ENCODE measurements around the gene CYBB.
A peak's percentile ranks its signal among the peaks of the same experiment; 100 is the strongest.
"Not testable (repeated sequence)": the region's sequence is repeated elsewhere in the genome, so short reads cannot be mapped to it uniquely, and the experiment has no call there.

The CYBB gene
- long read RNA-seq, donor 1, full-length matches to known transcripts = 1 of 1 reads
- long read RNA-seq, donor 1, partial matches to known transcripts = 0 of 1 reads
- long read RNA-seq, donor 1, other reads (novel, unspliced or antisense) = 0 of 1 reads
- long read RNA-seq, donor 2, full-length matches to known transcripts = 5 of 5 reads
- long read RNA-seq, donor 2, partial matches to known transcripts = 0 of 5 reads
- long read RNA-seq, donor 2, other reads (novel, unspliced or antisense) = 0 of 5 reads
- long read RNA-seq, donor 3, full-length matches to known transcripts = 1 of 1 reads
- long read RNA-seq, donor 3, partial matches to known transcripts = 0 of 1 reads
- long read RNA-seq, donor 3, other reads (novel, unspliced or antisense) = 0 of 1 reads
- long read RNA-seq, donor 4, full-length matches to known transcripts = 4 of 4 reads
- long read RNA-seq, donor 4, partial matches to known transcripts = 0 of 4 reads
- long read RNA-seq, donor 4, other reads (novel, unspliced or antisense) = 0 of 4 reads
- long read RNA-seq, donor 5, full-length matches to known transcripts = 1 of 1 reads
- long read RNA-seq, donor 5, partial matches to known transcripts = 0 of 1 reads
- long read RNA-seq, donor 5, other reads (novel, unspliced or antisense) = 0 of 1 reads
- long read RNA-seq, donor 6, full-length matches to known transcripts = 2 of 2 reads
- long read RNA-seq, donor 6, partial matches to known transcripts = 0 of 2 reads
- long read RNA-seq, donor 6, other reads (novel, unspliced or antisense) = 0 of 2 reads
- long read RNA-seq, donor 7, full-length matches to known transcripts = 2 of 2 reads
- long read RNA-seq, donor 7, partial matches to known transcripts = 0 of 2 reads
- long read RNA-seq, donor 7, other reads (novel, unspliced or antisense) = 0 of 2 reads
- long read RNA-seq, donor 8 = 0 reads

GRCh38 chrX:37779857-37780256 is at the start of gene CYBB:
Gene CYBB (plus strand): TSS chrX:37780059. CDS start chrX:37780078, 19 bp downstream.
- no peak for DNase-seq

GRCh38 chrX:37745354-37745753 is 34.5 kb upstream of the CYBB start:
- DNase-seq = peak; percentile 6

- DNase-seq = no peak
These were observed 34.0 kb upstream of the CYBB start for GRCh38 chrX:37745835-37746217.

GRCh38 chrX:37746218-37746941 is 33.5 kb upstream of the CYBB start:
- DNase-seq = no peak

GRCh38 chrX:37746951-37747350 is 32.9 kb upstream of the CYBB start:
- no peak for DNase-seq

- DNase-seq = no peak
These were observed 27.6 kb upstream of the CYBB start for GRCh38 chrX:37752281-37752680.

GRCh38 chrX:37752936-37753335 is 26.9 kb upstream of the CYBB start:
- no peak for DNase-seq

GRCh38 chrX:37753384-37753783 is 26.5 kb upstream of the CYBB start:
- DNase-seq = no peak

GRCh38 chrX:37754516-37754915 is 25.3 kb upstream of the CYBB start:
- DNase-seq = no peak

GRCh38 chrX:37755025-37755424 is 24.8 kb upstream of the CYBB start:
- no peak for DNase-seq

GRCh38 chrX:37757082-37757481 is 22.8 kb upstream of the CYBB start:
- no peak for DNase-seq

GRCh38 chrX:37759351-37759750 is 20.5 kb upstream of the CYBB start:
- no peak for DNase-seq

GRCh38 chrX:37759878-37760418 is 19.9 kb upstream of the CYBB start:
- DNase-seq = no peak

GRCh38 chrX:37763400-37763799 is 16.5 kb upstream of the CYBB start:
- no peak for DNase-seq

- no peak for DNase-seq
These were observed 14.4 kb upstream of the CYBB start for GRCh38 chrX:37765507-37765906.

GRCh38 chrX:37767430-37767829 is 12.4 kb upstream of the CYBB start:
- DNase-seq = no peak

- DNase-seq = not testable (repeated sequence)
These were observed 11.0 kb upstream of the CYBB start for GRCh38 chrX:37768866-37769265.

GRCh38 chrX:37776283-37776986 is 3.4 kb upstream of the CYBB start:
- no peak for DNase-seq

GRCh38 chrX:37776987-37777325 is 2.9 kb upstream of the CYBB start:
- DNase-seq = no peak

- DNase-seq = no peak
These were observed 1.2 kb downstream of the CYBB start for GRCh38 chrX:37781081-37781480.

GRCh38 chrX:37781814-37782213 is 2.0 kb downstream of the CYBB start:
- no peak for DNase-seq

- DNase-seq = no peak
These were observed 2.5 kb downstream of the CYBB start for GRCh38 chrX:37782359-37782758.
